Loucy (cell line): ENCODE results near the gene NUTM2A.
"Not testable (repeated sequence)": the region's sequence is repeated elsewhere in the genome, so short reads cannot be mapped to it uniquely, and the experiment has no call there.

Experiments
- CTCF ChIP-seq: fragments of 200-600 bp; sonication (generic); conservative IDR thresholded peaks from 2 replicates; pipeline ENCODE4 v1.5.1; 2014; ENCODE audit warnings: mild to moderate bottlenecking, antibody characterized with exemption, low read length
- EZH2phosphoT487 ChIP-seq: fragments of 200-600 bp; IDR thresholded peaks from 2 replicates; pipeline ENCODE4 v1.6.1; 2018; ENCODE audit warnings: antibody characterized with exemption, mild to moderate bottlenecking, moderate library complexity, borderline replicate concordance

DNA sequence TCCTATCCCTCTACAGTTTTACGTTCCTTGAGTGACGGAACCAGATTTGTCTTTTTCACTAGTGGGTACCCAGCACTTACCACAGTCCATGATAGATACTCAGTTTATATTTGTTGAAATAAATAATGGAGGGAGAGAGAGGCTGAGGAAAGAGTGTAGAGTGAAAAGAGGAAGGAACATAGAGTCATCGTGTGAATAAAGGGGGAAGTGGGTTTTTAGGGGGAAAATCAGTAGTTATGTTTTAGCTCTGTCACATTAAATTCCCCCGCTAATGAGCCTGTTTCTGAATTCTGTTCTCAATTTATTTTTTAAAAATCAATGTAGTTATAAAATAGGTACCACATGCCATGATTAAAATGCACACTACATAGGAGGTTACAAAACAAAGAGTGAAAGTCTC lies 39.2 kb upstream of the NUTM2A start:
- TF ChIP-seq CTCF, EZH2phosphoT487: not testable (repeated sequence)
